Measurements from ENCODE around the gene ADCYAP1R1. TPM values are rescaled to one million over a fixed set of nuclear protein-coding genes. Genes with fewer than 3 reads are reported as not detected.

Gene ADCYAP1R1
- total and polyA plus RNA-seq, 5 donors from 2014 or later, result not detected

GRCh38 chr7:31095286-31096197 lies 43.4 kb downstream of the ADCYAP1R1 start:
- H3K27me3 ChIP-seq (ENCODE audit: control insufficient read depth, insufficient read depth, low read length), result no peaks in the 10 kb centered on the region
- no peaks in the 10 kb centered on the region for H3K36me3 ChIP-seq (ENCODE audit: control insufficient read depth, insufficient read depth, low read length)
- ATAC-seq (ENCODE audit: low read depth in 2 of 2) (no peak), DNase-seq (no peak)
- H3K4me1 ChIP-seq (ENCODE audit: control insufficient read depth, insufficient read depth, low read length, poor library complexity, severe bottlenecking), result no peaks in the 10 kb centered on the region
- H3K9me3 ChIP-seq (ENCODE audit: control insufficient read depth in 2 of 2, low read length in 2 of 2), result no peaks in the 10 kb centered on the region
- H3K4me1 Mint-ChIP-seq, result no peaks in the 10 kb centered on the region
- H3K4me3 ChIP-seq (ENCODE audit: low read depth, low read length), result no peak overlapping the region
- no peak overlapping the region for H3K27ac ChIP-seq (ENCODE audit: insufficient read depth, low read length, poor library complexity, severe bottlenecking)
- H3K27ac Mint-ChIP-seq, result no peak overlapping the region
- H3K36me3 Mint-ChIP-seq, result no peaks in the 10 kb centered on the region
- no peaks in the 10 kb centered on the region for H3K27me3 Mint-ChIP-seq
- peaks cover 0 to 2% (median 0%) of the 10 kb centered on the region in 7 donors for H3K9me3 Mint-ChIP-seq
- no peak overlapping the region for H3K4me3 Mint-ChIP-seq

GRCh38 chr7:31096198-31096876 lies 44.2 kb downstream of the ADCYAP1R1 start:
- Mint-ChIP-seq H3K4me3 (no peak overlapping the region), H3K36me3 (no peaks in the 10 kb centered on the region), H3K27me3 (no peaks in the 10 kb centered on the region), H3K4me1 (no peaks in the 10 kb centered on the region), H3K27ac (no peak overlapping the region), H3K9me3 (peaks cover 0 to 2% (median 0%) of the 10 kb centered on the region in 7 donors)
- Histone ChIP-seq H3K27ac (ENCODE audit: insufficient read depth, low read length, poor library complexity, severe bottlenecking) (no peak overlapping the region), H3K9me3 (ENCODE audit: control insufficient read depth in 2 of 2, low read length in 2 of 2) (no peaks in the 10 kb centered on the region), H3K4me1 (ENCODE audit: control insufficient read depth, insufficient read depth, low read length, poor library complexity, severe bottlenecking) (no peaks in the 10 kb centered on the region), H3K27me3 (ENCODE audit: control insufficient read depth, insufficient read depth, low read length) (no peaks in the 10 kb centered on the region), H3K36me3 (ENCODE audit: control insufficient read depth, insufficient read depth, low read length) (no peaks in the 10 kb centered on the region), H3K4me3 (ENCODE audit: low read depth, low read length) (no peak overlapping the region)
- DNase-seq (no peak), ATAC-seq (ENCODE audit: low read depth in 2 of 2) (no peak)

DNA sequence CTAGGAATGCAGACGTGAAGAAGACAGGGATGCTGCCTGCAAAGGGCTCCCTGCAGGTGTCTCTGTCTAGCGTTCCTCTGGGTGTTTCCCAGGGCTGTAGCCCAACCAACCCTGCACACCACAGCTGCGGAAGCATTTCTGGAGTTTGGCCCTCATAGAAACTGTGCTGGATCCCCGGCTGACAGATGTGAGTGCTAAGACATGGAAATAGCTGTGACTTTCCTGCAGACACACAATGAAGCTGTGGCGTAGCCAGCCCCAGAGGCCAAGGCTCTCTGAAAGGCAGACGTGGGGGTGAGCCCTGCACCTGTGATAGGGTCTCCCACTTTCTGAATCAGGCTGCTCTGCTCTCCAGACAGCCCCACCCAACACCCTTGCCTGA lies 44.8 kb downstream of the ADCYAP1R1 start:
- Histone ChIP-seq H3K27me3 (ENCODE audit: control insufficient read depth, insufficient read depth, low read length) (no peaks in the 10 kb centered on the region), H3K9me3 (ENCODE audit: control insufficient read depth in 2 of 2, low read length in 2 of 2) (no peaks in the 10 kb centered on the region), H3K27ac (ENCODE audit: insufficient read depth, low read length, poor library complexity, severe bottlenecking) (no peak overlapping the region), H3K36me3 (ENCODE audit: control insufficient read depth, insufficient read depth, low read length) (no peaks in the 10 kb centered on the region), H3K4me3 (ENCODE audit: low read depth, low read length) (no peak overlapping the region), H3K4me1 (ENCODE audit: control insufficient read depth, insufficient read depth, low read length, poor library complexity, severe bottlenecking) (no peaks in the 10 kb centered on the region)
- H3K4me1 Mint-ChIP-seq, result no peaks in the 10 kb centered on the region
- no peak overlapping the region for H3K27ac Mint-ChIP-seq
- no peak for ATAC-seq (ENCODE audit: low read depth in 2 of 2)
- no peaks in the 10 kb centered on the region for H3K27me3 Mint-ChIP-seq
- H3K4me3 Mint-ChIP-seq, result no peak overlapping the region
- no peak for DNase-seq
- peaks cover 0 to 2% (median 0%) of the 10 kb centered on the region in 7 donors for H3K9me3 Mint-ChIP-seq
- no peaks in the 10 kb centered on the region for H3K36me3 Mint-ChIP-seq

DNA sequence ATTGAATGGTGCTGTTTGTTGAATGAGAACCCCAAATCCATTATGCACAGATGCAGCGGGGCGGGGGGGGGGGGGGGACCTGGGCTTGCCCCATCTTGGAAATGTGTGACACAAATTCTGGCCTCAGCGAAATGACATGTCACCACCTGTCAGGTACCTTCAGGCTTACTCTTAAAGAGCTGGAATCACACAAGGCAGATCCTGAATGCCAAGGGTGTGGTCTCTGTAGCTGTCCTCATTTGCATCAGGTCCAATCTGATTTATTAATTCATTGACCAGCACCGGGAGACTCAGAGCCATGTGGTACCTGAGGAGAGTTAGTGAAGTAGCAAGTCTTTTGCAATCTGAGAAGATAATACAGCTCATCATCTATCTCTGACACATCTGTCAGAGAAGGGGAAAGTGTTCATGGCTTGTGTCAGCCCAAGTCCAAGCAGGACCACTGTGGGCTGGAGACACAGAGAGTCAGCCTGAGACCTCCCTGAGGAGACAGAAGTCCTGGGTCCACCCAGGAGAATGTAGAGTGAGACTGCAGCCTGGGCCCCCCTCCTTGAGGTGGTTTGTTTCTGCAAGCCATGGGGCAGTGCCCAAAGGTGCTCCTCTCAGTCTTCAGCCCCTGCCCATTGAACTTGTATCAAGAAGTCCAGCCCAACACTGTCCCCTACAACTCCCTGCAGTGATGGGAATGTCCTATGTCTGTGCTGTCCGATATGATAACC lies 46.7 kb downstream of the ADCYAP1R1 start:
- no peaks in the 10 kb centered on the region for H3K36me3 Mint-ChIP-seq
- no peak for ATAC-seq (ENCODE audit: low read depth in 2 of 2)
- no peak overlapping the region for H3K27ac ChIP-seq (ENCODE audit: insufficient read depth, low read length, poor library complexity, severe bottlenecking)
- no peak for DNase-seq
- H3K9me3 ChIP-seq (ENCODE audit: control insufficient read depth in 2 of 2, low read length in 2 of 2), result no peaks in the 10 kb centered on the region
- H3K9me3 Mint-ChIP-seq, result peaks cover 0 to 3% (median 0%) of the 10 kb centered on the region in 7 donors
- no peak overlapping the region for H3K4me3 ChIP-seq (ENCODE audit: low read depth, low read length)
- H3K4me1 ChIP-seq (ENCODE audit: control insufficient read depth, insufficient read depth, low read length, poor library complexity, severe bottlenecking), result no peaks in the 10 kb centered on the region
- no peak overlapping the region for H3K4me3 Mint-ChIP-seq
- no peak overlapping the region for H3K27ac Mint-ChIP-seq
- H3K4me1 Mint-ChIP-seq, result no peaks in the 10 kb centered on the region
- H3K36me3 ChIP-seq (ENCODE audit: control insufficient read depth, insufficient read depth, low read length), result no peaks in the 10 kb centered on the region
- H3K27me3 Mint-ChIP-seq, result peaks cover 7% of the 10 kb centered on the region
- H3K27me3 ChIP-seq (ENCODE audit: control insufficient read depth, insufficient read depth, low read length), result no peaks in the 10 kb centered on the region

DNA sequence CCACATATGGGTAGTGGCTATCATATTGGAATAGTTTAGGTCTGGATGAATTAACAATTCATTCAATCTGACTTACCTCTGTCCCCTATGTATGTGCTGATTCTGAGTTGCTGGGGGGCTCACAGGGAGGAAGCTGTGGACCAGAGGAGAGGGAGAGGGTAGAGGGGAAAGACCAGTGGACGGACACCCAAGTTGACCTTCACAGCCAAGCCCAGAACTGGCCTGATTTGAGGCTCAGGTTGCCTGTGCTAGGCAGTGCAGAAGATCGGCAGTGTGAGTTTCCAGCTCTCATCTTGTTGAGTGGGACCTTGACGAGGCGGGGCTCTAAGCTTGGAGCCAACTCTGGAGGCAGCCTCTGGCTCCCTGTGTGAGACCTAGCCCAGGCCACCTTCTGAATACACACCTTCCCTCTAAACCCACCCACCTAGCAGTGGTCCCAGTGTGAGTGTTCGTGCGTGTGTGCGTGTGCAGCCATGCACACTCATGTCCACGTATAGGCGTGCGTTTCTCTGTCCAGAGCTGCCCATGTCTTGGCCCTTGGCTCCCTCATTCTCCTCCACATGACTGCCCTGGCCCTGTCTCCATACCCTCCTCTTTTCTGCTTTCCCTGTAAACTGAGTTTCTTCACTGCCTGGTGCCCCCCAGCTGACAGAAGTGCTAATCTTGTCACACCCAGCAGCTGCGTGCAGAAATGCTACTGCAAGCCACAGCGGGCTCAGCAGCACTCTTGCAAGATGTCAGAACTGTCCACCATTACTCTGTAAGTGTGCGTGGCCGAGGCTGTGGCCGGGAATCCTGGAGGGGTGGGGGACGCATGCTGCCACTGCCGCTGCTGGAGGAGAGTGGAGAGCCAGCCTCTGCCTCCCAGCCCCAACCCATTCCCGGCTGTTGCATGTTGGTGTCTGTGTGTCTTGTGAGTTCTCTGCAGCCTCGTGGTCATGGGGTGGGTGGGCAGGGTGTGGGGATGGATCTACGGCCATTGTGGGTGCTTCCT lies 47.6 kb downstream of the ADCYAP1R1 start:
- H3K4me1 Mint-ChIP-seq, result no peaks in the 10 kb centered on the region
- Histone ChIP-seq H3K9me3 (ENCODE audit: control insufficient read depth in 2 of 2, low read length in 2 of 2) (no peaks in the 10 kb centered on the region), H3K36me3 (ENCODE audit: control insufficient read depth, insufficient read depth, low read length) (no peaks in the 10 kb centered on the region), H3K27ac (ENCODE audit: insufficient read depth, low read length, poor library complexity, severe bottlenecking) (no peak overlapping the region), H3K4me1 (ENCODE audit: control insufficient read depth, insufficient read depth, low read length, poor library complexity, severe bottlenecking) (no peaks in the 10 kb centered on the region), H3K4me3 (ENCODE audit: low read depth, low read length) (no peak overlapping the region), H3K27me3 (ENCODE audit: control insufficient read depth, insufficient read depth, low read length) (no peaks in the 10 kb centered on the region)
- H3K9me3 Mint-ChIP-seq, result peaks cover 0 to 3% (median 0%) of the 10 kb centered on the region in 7 donors
- ATAC-seq (ENCODE audit: low read depth in 2 of 2), result no peak
- no peaks in the 10 kb centered on the region for H3K36me3 Mint-ChIP-seq
- H3K27ac Mint-ChIP-seq, result peak overlapping the region in 1 of 3 donors; percentile 66
- no peak for DNase-seq
- peaks cover 7% of the 10 kb centered on the region for H3K27me3 Mint-ChIP-seq
- H3K4me3 Mint-ChIP-seq, result no peak overlapping the region

GRCh38 chr7:31100445-31100844 lies 48.3 kb downstream of the ADCYAP1R1 start:
- no peaks in the 10 kb centered on the region for H3K27me3 ChIP-seq (ENCODE audit: control insufficient read depth, insufficient read depth, low read length)
- H3K27ac ChIP-seq (ENCODE audit: insufficient read depth, low read length, poor library complexity, severe bottlenecking), result no peak overlapping the region
- H3K4me1 ChIP-seq (ENCODE audit: control insufficient read depth, insufficient read depth, low read length, poor library complexity, severe bottlenecking), result no peaks in the 10 kb centered on the region
- H3K36me3 ChIP-seq (ENCODE audit: control insufficient read depth, insufficient read depth, low read length), result no peaks in the 10 kb centered on the region
- ATAC-seq (ENCODE audit: low read depth in 2 of 2), result no peak
- no peak overlapping the region for H3K27ac Mint-ChIP-seq
- H3K4me1 Mint-ChIP-seq, result no peaks in the 10 kb centered on the region
- peaks cover 7% of the 10 kb centered on the region for H3K27me3 Mint-ChIP-seq
- DNase-seq, result no peak
- no peak overlapping the region for H3K4me3 Mint-ChIP-seq
- no peak overlapping the region for H3K4me3 ChIP-seq (ENCODE audit: low read depth, low read length)
- no peaks in the 10 kb centered on the region for H3K36me3 Mint-ChIP-seq
- peaks cover 0 to 3% (median 0%) of the 10 kb centered on the region in 7 donors for H3K9me3 Mint-ChIP-seq
- no peaks in the 10 kb centered on the region for H3K9me3 ChIP-seq (ENCODE audit: control insufficient read depth in 2 of 2, low read length in 2 of 2)

DNA sequence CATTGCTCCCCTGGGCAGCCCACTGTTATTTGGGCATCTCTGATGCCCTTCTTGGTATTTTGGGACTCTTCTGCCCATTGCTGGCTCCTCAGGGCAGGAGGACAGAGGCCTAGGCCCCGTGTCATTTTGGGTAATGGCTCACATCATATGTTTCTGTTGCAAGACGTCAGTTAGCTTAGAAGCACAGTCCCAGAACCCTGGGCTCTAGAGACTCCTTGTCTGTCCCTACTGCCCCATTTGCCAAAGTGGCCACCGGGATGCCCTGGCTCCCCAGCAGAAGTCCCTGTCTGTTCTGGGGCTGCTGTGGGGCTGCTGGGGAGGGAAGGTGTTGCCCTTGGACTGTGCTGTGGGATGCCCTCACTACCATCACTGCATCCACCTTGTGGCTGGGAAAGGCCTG lies 48.8 kb downstream of the ADCYAP1R1 start:
- no peak overlapping the region for H3K4me3 ChIP-seq (ENCODE audit: low read depth, low read length)
- H3K27me3 ChIP-seq (ENCODE audit: control insufficient read depth, insufficient read depth, low read length), result no peaks in the 10 kb centered on the region
- peaks cover 7% of the 10 kb centered on the region for H3K27me3 Mint-ChIP-seq
- no peaks in the 10 kb centered on the region for H3K36me3 ChIP-seq (ENCODE audit: control insufficient read depth, insufficient read depth, low read length)
- no peak overlapping the region for H3K27ac Mint-ChIP-seq
- ATAC-seq (ENCODE audit: low read depth in 2 of 2) (no peak), DNase-seq (no peak)
- H3K27ac ChIP-seq (ENCODE audit: insufficient read depth, low read length, poor library complexity, severe bottlenecking), result no peak overlapping the region
- no peaks in the 10 kb centered on the region for H3K9me3 ChIP-seq (ENCODE audit: control insufficient read depth in 2 of 2, low read length in 2 of 2)
- H3K36me3 Mint-ChIP-seq, result no peaks in the 10 kb centered on the region
- peaks cover 0 to 3% (median 0%) of the 10 kb centered on the region in 7 donors for H3K9me3 Mint-ChIP-seq
- no peak overlapping the region for H3K4me3 Mint-ChIP-seq
- no peaks in the 10 kb centered on the region for H3K4me1 ChIP-seq (ENCODE audit: control insufficient read depth, insufficient read depth, low read length, poor library complexity, severe bottlenecking)
- no peaks in the 10 kb centered on the region for H3K4me1 Mint-ChIP-seq
